ENCODE data around the gene FBXO36.

FBXO36 gene

GRCh38 chr2:230050136-230050535 is 127.8 kb downstream of the FBXO36 start:
- DNase-seq (ENCODE audit: low read depth): no peak

DNA sequence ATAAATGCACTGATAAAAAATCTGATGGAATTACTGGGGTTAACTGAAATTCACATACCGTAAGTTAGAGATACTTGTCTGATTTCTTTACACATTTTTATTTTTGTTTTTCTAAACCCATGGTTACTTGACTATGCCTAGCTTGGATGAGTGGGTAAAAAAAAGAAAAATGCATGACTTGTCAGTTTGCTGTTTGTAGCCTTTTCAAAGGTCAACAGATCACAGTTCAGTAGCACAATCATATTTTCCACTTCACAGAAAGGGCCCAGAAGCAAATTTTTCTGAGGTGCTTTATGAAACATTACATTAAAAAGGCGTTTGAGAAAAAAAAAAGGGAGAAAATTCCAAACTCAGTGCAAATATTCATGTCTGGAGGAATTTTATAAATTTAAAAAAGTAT is 130.0 kb downstream of the FBXO36 start:
- no peak for DNase-seq (ENCODE audit: low read depth)

DNA sequence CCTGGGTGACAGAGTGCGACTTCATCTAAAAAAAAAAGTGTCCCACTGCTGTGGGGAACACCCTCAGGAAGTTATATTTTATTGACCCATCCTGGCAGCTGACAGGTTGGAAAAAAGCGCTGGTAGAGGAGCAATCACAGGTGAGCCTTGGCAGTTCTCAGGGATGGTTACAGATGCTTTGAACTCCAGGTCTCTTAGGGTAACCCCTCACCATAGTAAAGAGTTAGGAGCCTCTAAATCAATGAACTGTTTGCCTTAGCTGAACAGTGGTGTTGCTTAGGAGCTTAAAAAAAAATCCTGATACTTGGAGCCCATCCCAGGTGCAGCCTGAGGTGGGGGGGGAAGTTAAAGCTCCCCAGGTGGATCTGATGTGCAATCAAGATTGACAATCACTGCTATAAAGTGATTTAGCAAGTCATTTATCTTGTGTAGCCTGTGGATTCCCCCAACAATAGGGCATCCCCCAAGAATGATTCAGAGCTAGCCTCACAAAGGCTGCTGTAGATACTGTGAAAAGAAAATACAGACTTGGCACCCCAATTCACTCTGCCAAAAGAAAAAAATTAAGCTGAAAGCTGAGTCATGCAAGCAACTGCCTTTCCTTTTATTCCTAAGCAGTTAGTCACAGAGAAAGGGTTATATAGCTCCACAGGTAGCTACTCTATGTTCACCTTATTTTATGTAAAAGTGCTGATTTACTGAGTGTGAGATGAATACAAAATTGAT is 131.6 kb downstream of the FBXO36 start:
- DNase-seq (ENCODE audit: low read depth): no peak

DNA sequence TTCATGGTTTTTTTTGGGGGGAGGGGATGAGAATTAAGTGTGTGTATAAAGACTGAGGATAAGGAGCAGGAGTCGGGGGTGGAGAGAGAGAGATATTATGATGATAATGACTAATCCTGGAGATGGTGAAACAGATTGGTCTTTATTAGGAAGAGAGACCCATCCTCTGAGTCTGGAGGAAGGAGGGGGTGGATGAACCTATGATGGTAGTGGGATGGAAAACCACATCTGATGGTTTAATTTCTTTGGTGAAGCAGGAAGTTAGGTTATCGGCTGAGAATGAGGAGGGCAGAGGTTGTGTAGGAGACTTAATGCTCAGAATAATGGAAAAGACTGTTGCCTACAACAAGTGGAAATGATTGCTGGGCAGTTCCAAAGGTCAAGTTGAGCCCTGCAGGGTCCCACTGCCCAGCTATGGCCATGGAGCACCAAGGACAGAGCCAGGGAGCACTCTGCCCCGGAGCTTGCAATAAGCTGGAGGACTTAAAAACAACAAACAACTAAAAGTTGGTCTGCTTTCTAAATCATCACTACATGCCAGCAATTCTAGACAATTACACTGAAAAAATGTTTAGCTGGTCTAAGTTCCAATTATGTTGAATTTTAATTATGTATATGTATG is 138.5 kb downstream of the FBXO36 start:
- no peak for DNase-seq (ENCODE audit: low read depth)
